Stimulated activated CD4-positive, alpha-beta T cell treated with anti-CD3 and anti-CD28 coated beads, Interleukin-12 subunit alpha, Interleukin-12 subunit beta, amount 100 ng/mL, for 24 hours (primary cell): ENCODE data around the gene HOXA11.

Experiments
- DNase-seq, 2 experiments: peaks; one replicate each; pipeline ENCODE4 v3.0.0-alpha.2; 2020; ENCODE audit warnings: low read depth in 2 of 2

Gene HOXA11

GRCh38 chr7:27133409-27134231, 51.4 kb downstream of the HOXA11 start:
- no peak for DNase-seq

- DNase-seq: no peak
These were observed 52.1 kb downstream of the HOXA11 start for GRCh38 chr7:27132978-27133377.

GRCh38 chr7:27132214-27132613, 52.8 kb downstream of the HOXA11 start:
- DNase-seq: no peak

GRCh38 chr7:27131390-27131819, 53.6 kb downstream of the HOXA11 start:
- DNase-seq: no peak
